ENCODE measurements around the gene URM1.

DNA sequence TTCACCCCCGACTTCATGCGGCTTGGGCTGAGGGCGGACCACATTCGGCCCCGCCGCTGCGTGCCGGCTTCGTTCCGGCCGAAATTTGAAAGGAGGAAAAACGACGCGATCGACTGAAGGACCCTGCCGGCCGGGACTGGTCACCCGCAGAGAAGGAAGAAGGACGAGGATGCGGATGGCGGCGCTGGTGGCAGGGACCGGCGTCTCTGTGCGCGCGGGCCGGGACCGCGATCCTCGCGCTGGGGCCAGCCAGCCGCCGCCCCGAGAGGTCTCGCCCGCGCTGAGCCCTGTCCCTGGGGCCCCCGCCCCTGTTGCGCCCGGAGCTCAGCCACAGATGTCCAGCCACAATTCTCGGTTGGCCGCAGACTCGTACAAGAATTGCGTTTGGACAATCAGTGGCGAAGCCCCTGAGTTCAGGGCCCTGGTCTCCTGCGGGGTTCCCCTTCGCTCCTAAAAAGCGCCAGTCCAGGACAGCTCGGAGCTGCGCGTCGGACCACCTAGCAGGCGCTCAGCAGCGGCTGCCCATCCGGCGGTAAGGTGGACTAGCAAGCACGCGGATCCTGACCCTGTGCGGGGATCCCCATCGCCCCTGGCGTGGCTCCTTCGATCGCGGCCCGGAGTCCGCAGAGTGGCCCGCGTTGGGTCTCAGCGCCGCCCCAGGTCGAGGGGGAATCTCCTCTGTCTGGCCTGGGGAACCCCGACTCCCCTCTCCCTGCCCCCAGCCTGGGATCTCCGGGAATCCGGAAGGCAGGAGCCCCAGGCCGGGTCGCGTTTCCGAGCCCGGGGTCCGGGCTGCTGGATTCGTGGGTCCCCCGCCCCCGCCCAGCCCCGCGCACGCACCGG is 21.3 kb downstream of the URM1 start:
- TF ChIP-seq POLR2AphosphoS5 (IDR thresholded peaks at IDR 0.05) (no peak), CTCF (IDR thresholded peaks at IDR 0.05) (no peak), POLR2A (IDR thresholded peaks at IDR 0.05) (no peak)

Measured in upper lobe of left lung (tissue), 4 donors.